K562 (cell line): ENCODE measurements around the gene KCNK7.
A peak's percentile ranks its signal among the peaks of the same experiment; 100 is the strongest.

Source experiments
- ATF4 ChIP-seq: fragments of 450-650 bp; formaldehyde crosslinking; IDR thresholded peaks from 2 replicates; pipeline ENCODE4 v1.4.0; 2022; ENCODE audit warnings: mild to moderate bottlenecking, moderate library complexity
- CEBPB ChIP-seq: fragments of 450-650 bp; IDR thresholded peaks from 2 replicates; pipeline ENCODE4 v1.6.1; 2016; ENCODE audit warnings: missing genetic modification characterization, missing compliant biosample characterization
- CTCF ChIP-seq, 3 experiments: IDR thresholded peaks in 2 of 3; conservative IDR thresholded peaks in 1 of 3; 2 replicates each; pipeline ENCODE4 v1.5.1; 2011 to 2012; ENCODE audit warnings: low read length in 3 of 3, mild to moderate bottlenecking in 3 of 3, control low read depth in 2 of 3, improper control_type of control experiment in 1 of 3, inconsistent platforms in 1 of 3, low read depth in 1 of 3, mixed read lengths in 1 of 3, moderate library complexity in 1 of 3; ENCODE audit not compliant: insufficient read depth in 2 of 3
- POLR2A ChIP-seq: fragments of 450-650 bp; conservative IDR thresholded peaks from 2 replicates; pipeline ENCODE4 v1.6.1; 2016

GRCh38 chr11:65552388-65552951 is 43.1 kb downstream of the KCNK7 start:
- TF ChIP-seq CEBPB (tag) (no peak), POLR2A (no peak), CTCF (IDR thresholded peaks at IDR 0.05 in 2 of 3, conservative IDR thresholded peaks at IDR 0.05 in 1 of 3; ENCODE audit: insufficient read depth in 2 of 3, low read depth in 1 of 3, low read length in 3 of 3) (peak in 1 of 3 experiments; percentile 22; a peak in 1 of 6 replicates), ATF4 (CRISPR knock-in tag) (no peak)
